GM23248 (cell line): ENCODE measurements around the gene DLG1. TPM values are rescaled to one million over a fixed set of nuclear protein-coding genes. Genes with fewer than 3 reads are reported as not detected.

Experiments
- DNase-seq: peaks from one replicate; pipeline ENCODE4 v3.0.0-alpha.2; 2015
- H2AFZ ChIP-seq: fragments of 200-600 bp; sonication (generic); 2 replicates; pipeline ENCODE4 v1.6.1; 2016; ENCODE audit warnings: antibody characterized with exemption
- H3F3A ChIP-seq: fragments of 200-600 bp; sonication (generic); 2 replicates; pipeline ENCODE4 v1.6.1; 2016; ENCODE audit warnings: mild to moderate bottlenecking, antibody characterized with exemption, mixed run types; ENCODE audit not compliant: insufficient read depth
- H3K27ac ChIP-seq: fragments of 200-600 bp; sonication (generic); 2 replicates; pipeline ENCODE4 v1.5.1; 2016; ENCODE audit warnings: mild to moderate bottlenecking
- H3K27me3 ChIP-seq: fragments of 200-600 bp; sonication (generic); replicated peaks from 2 replicates; pipeline ENCODE4 v1.6.1; 2016; ENCODE audit warnings: mild to moderate bottlenecking; ENCODE audit not compliant: insufficient read depth
- H3K36me3 ChIP-seq: fragments of 200-600 bp; sonication (generic); 2 replicates; pipeline ENCODE4 v1.6.1; 2016; ENCODE audit warnings: low read depth, mild to moderate bottlenecking
- H3K4me1 ChIP-seq: fragments of 200-600 bp; sonication (generic); 2 replicates; pipeline ENCODE4 v1.6.1; 2016; ENCODE audit warnings: mild to moderate bottlenecking; ENCODE audit not compliant: insufficient read depth
- H3K4me2 ChIP-seq: fragments of 200-600 bp; sonication (generic); one replicate; pipeline ENCODE4 v1.6.1; 2016; ENCODE audit warnings: mild to moderate bottlenecking; ENCODE audit not compliant: unreplicated experiment
- H3K4me3 ChIP-seq: fragments of 200-600 bp; sonication (generic); 2 replicates; pipeline ENCODE4 v1.5.1; 2016; ENCODE audit warnings: mild to moderate bottlenecking
- H3K79me2 ChIP-seq: fragments of 200-600 bp; sonication (generic); 2 replicates; pipeline ENCODE4 v1.6.1; 2016; ENCODE audit warnings: mild to moderate bottlenecking; ENCODE audit not compliant: insufficient read depth
- H3K9ac ChIP-seq: fragments of 200-600 bp; sonication (generic); 2 replicates; pipeline ENCODE4 v1.6.1; 2016; ENCODE audit warnings: mild to moderate bottlenecking
- H3K9me2 ChIP-seq: fragments of 200-600 bp; sonication (generic); 2 replicates; pipeline ENCODE4 v1.6.1; 2016; ENCODE audit warnings: mixed run types, mild to moderate bottlenecking, moderate library complexity; ENCODE audit not compliant: insufficient read depth
- H3K9me3 ChIP-seq: fragments of 200-600 bp; sonication (generic); one replicate; pipeline ENCODE4 v1.6.1; 2017; ENCODE audit warnings: low read depth
- H4K20me1 ChIP-seq: fragments of 200-600 bp; sonication (generic); 2 replicates; pipeline ENCODE4 v1.6.0; 2016; ENCODE audit not compliant: insufficient read depth
- EZH2 ChIP-seq: fragments of 200-600 bp; sonication (generic); IDR thresholded peaks from 2 replicates; pipeline ENCODE4 v1.6.1; 2018; ENCODE audit warnings: antibody characterized with exemption, mild to moderate bottlenecking; ENCODE audit not compliant: insufficient read depth, poor library complexity, severe bottlenecking
- EZH2phosphoT487 ChIP-seq: fragments of 200-600 bp; sonication (generic); IDR thresholded peaks from 2 replicates; pipeline ENCODE4 v1.6.1; 2018; ENCODE audit warnings: antibody characterized with exemption, moderate library complexity, mild to moderate bottlenecking, low read depth; ENCODE audit not compliant: insufficient read depth
- WGBS, 2 experiments: methylation state at CpG; one replicate each; pipeline ENCODE4 v1.1.6; 2015 to 2017; ENCODE audit warnings: low lambda C conversion rate in 2 of 2, low coverage in 1 of 2; ENCODE audit errors: missing lambda C conversion rate in 2 of 2; 5-methylcytosine and 5-hydroxymethylcytosine counted together
- in situ Hi-C: fragments of 300-500 bp; cut with MboI; formaldehyde crosslinking; loops from 2 replicates; pipeline ENCODE4 v1.15.0; 2020
- polyA plus RNA-seq: library from polyadenylated mRNA; unstranded; fragments of >200 nt; fragmentation: Nextera tagmentation; extraction: Ambion mirVana; gene quantifications from 2 replicates; pipeline ENCODE4 v1.2.1, GENCODE V29; 2016
- total RNA-seq: library from RNA; depleted of rRNA; stranded (reverse); fragments of >200 nt; shearing (Covaris generic); gene quantifications from 2 replicates; pipeline ENCODE4 v1.2.3, GENCODE V29; 2014

The DLG1 gene
- total and polyA plus RNA-seq, 2 experiments from 2014 or later = 23.2 to 45.9 TPM

- Histone ChIP-seq H3K27ac (no peak overlapping the region), H3K36me3 (no peaks in the 10 kb centered on the region), H3K79me2 (no peaks in the 10 kb centered on the region), H4K20me1 (no peaks in the 10 kb centered on the region), H3K9me2 (no peaks in the 10 kb centered on the region), H3K27me3 (no peaks in the 10 kb centered on the region), H3K9me3 (no peaks in the 10 kb centered on the region), H3K9ac (no peak overlapping the region), H3K4me3 (no peak overlapping the region), H3F3A (peaks cover 7% of the 10 kb centered on the region; the same call in 1 of the 2 replicates), H3K4me2 (no peak overlapping the region), H2AFZ (no peak overlapping the region), H3K4me1 (peaks cover 10% of the 10 kb centered on the region)
- in situ Hi-C loops = no loop called here
- no peak for TF ChIP-seq EZH2phosphoT487
- no peak for TF ChIP-seq EZH2
- 95 to 96% methylated on average over 6 of the region's 6 CpGs for WGBS, 2 experiments
- no peak for DNase-seq
Measured at GRCh38 chr3:197338586-197338985, 40.2 kb upstream of the DLG1 start.

- 84 to 85% methylated on average over 4 of the region's 4 CpGs for WGBS, 2 experiments
- H3F3A ChIP-seq = peaks cover 7% of the 10 kb centered on the region; the same call in 1 of the 2 replicates
- no peak for DNase-seq
Measured at GRCh38 chr3:197337656-197338055, 39.2 kb upstream of the DLG1 start.

GRCh38 chr3:197337214-197337613 lies 38.8 kb upstream of the DLG1 start:
- peaks cover 10% of the 10 kb centered on the region for H3K4me1 ChIP-seq
- H3K9ac ChIP-seq = no peak overlapping the region
- 92 to 97% methylated on average over 5 of the region's 5 CpGs for WGBS, 2 experiments
- H3K4me3 ChIP-seq = no peak overlapping the region
- H3K9me2 ChIP-seq = no peaks in the 10 kb centered on the region
- H2AFZ ChIP-seq = no peak overlapping the region
- H3K79me2 ChIP-seq = no peaks in the 10 kb centered on the region
- peaks cover 7% of the 10 kb centered on the region; the same call in 1 of the 2 replicates for H3F3A ChIP-seq
- DNase-seq = no peak
- H3K36me3 ChIP-seq = no peaks in the 10 kb centered on the region
- TF ChIP-seq EZH2phosphoT487 = no peak
- TF ChIP-seq EZH2 = no peak
- in situ Hi-C loops = no loop called here
- no peaks in the 10 kb centered on the region for H3K9me3 ChIP-seq
- no peak overlapping the region for H3K4me2 ChIP-seq
- no peaks in the 10 kb centered on the region for H4K20me1 ChIP-seq
- H3K27me3 ChIP-seq = no peaks in the 10 kb centered on the region
- no peak overlapping the region for H3K27ac ChIP-seq

More at GRCh38 chr3:197337656-197338055, 39.2 kb upstream of the DLG1 start:
- Histone ChIP-seq H3K27me3 (no peaks in the 10 kb centered on the region), H3K4me1 (peaks cover 10% of the 10 kb centered on the region), H4K20me1 (no peaks in the 10 kb centered on the region), H3K9me2 (no peaks in the 10 kb centered on the region), H3K9me3 (no peaks in the 10 kb centered on the region), H3K36me3 (no peaks in the 10 kb centered on the region), H3K27ac (no peak overlapping the region), H3K4me2 (no peak overlapping the region), H2AFZ (no peak overlapping the region), H3K9ac (no peak overlapping the region), H3K4me3 (no peak overlapping the region), H3K79me2 (no peaks in the 10 kb centered on the region)
- in situ Hi-C loops = no loop called here
- TF ChIP-seq EZH2 = no peak
- TF ChIP-seq EZH2phosphoT487 = no peak

GRCh38 chr3:197336348-197336747 lies 37.9 kb upstream of the DLG1 start:
- no peaks in the 10 kb centered on the region for H3K79me2 ChIP-seq
- H3K4me3 ChIP-seq = no peak overlapping the region
- H3K4me2 ChIP-seq = no peak overlapping the region
- H3K36me3 ChIP-seq = no peaks in the 10 kb centered on the region
- H3K9ac ChIP-seq = no peak overlapping the region
- no peaks in the 10 kb centered on the region for H4K20me1 ChIP-seq
- peaks cover 7% of the 10 kb centered on the region; the same call in 1 of the 2 replicates for H3F3A ChIP-seq
- H2AFZ ChIP-seq = no peak overlapping the region
- no peaks in the 10 kb centered on the region; the same call in 1 of the 2 replicates for H3K27me3 ChIP-seq
- 53 to 63% methylated on average over 4 of the region's 4 CpGs for WGBS, 2 experiments
- DNase-seq = peak; percentile 13
- H3K9me3 ChIP-seq = no peaks in the 10 kb centered on the region
- in situ Hi-C loops = no loop called here
- no peak overlapping the region for H3K27ac ChIP-seq
- peaks cover 10% of the 10 kb centered on the region for H3K4me1 ChIP-seq
- TF ChIP-seq EZH2 = no peak
- no peak for TF ChIP-seq EZH2phosphoT487
- no peaks in the 10 kb centered on the region for H3K9me2 ChIP-seq
